ENCODE results near the gene ADGRD1.
"Not testable (repeated sequence)": the region's sequence is repeated elsewhere in the genome, so short reads cannot be mapped to it uniquely, and the experiment has no call there.

The ADGRD1 gene

GRCh38 chr12:130988261-130988660 is 34.6 kb downstream of the ADGRD1 start:
- DNase-seq = no peak

DNA sequence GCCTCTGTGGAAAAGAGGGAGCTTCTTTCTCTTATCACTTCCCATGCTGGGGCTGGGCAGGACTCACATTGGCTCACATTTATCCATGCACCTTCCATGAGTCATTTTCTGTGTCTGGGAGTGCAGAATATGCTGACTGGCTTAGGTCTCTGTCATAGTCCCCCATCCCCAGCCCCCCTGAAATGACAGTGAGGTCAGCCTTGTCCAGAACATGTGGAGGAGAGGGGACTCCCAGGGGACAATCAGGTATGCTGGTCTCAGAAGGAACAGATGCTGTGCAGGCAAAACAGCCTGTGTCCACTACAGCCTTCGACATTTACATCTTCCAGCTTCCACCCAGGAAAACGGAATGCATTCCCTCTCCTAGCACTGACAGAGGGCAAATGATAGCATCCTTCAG is 35.0 kb downstream of the ADGRD1 start:
- DNase-seq = no peak

DNA sequence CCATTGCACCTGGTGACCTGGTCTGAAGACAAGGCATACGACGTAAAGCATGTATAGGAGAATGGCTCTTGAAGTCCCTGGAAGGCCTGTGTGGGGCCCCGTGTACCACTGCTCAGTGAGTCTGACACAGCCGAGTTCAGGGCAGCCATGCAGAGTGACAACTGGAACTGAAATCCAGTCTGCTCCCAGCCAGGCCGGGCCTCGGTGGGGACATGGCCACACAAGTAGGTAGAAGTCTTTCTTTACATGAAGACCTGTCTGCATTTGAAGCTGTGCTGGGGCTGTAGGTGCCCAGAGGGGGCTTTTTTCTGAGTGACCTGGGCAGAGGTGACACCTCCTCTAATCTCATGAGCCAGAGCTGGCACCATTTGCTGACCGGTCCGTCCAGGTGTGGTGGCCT is 35.7 kb downstream of the ADGRD1 start:
- DNase-seq = no peak

DNA sequence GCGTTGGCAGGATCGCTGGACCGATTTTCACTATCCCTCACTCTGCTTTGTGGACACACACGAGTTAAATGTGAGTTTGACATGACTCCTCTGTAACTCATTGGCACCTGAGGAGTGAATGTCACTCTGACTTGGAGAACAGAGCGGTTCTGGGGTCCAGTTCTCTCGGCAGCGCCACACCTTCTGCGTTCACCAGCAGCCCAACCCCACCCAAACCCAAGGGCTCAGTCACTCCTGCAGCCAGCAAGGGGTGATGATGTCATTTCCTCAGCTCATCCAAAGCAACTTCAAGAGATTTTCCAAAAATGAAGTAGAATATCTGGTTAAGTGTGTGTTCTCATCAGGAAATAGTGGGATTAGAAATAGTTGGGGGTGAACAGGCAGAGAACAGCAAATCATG is 36.3 kb downstream of the ADGRD1 start:
- DNase-seq = no peak

GRCh38 chr12:130992448-130992847 is 38.7 kb downstream of the ADGRD1 start:
- no peak for DNase-seq

DNA sequence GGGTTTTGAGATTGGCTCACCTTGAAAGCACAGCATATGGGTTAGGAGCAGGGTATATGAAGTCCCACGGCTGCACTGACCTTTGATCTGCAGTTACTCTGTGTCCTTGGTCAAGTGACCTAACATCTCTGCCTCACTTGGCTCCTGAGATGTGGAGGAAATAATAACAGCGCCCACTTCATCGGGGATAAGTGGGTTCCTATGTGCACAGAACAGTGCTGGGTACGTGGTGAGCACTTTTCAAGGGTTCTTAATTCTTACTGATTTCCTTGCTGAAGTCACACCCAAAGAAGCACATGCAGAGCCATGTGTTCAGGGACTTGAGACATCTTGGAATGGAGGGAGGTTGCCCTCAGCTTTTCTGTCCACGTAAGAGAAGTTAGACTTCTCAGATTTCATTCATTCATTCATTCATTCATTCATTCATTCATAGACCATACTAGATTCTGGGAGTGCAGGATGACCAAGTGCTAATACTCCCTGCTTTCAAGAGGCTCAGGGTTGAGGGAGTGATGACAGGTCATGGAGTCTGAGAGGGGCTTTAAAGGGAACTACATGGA is 39.4 kb downstream of the ADGRD1 start:
- DNase-seq = no peak

- DNase-seq = no peak
Observed at GRCh38 chr12:130993759-130994670, 40.3 kb downstream of the ADGRD1 start.

DNA sequence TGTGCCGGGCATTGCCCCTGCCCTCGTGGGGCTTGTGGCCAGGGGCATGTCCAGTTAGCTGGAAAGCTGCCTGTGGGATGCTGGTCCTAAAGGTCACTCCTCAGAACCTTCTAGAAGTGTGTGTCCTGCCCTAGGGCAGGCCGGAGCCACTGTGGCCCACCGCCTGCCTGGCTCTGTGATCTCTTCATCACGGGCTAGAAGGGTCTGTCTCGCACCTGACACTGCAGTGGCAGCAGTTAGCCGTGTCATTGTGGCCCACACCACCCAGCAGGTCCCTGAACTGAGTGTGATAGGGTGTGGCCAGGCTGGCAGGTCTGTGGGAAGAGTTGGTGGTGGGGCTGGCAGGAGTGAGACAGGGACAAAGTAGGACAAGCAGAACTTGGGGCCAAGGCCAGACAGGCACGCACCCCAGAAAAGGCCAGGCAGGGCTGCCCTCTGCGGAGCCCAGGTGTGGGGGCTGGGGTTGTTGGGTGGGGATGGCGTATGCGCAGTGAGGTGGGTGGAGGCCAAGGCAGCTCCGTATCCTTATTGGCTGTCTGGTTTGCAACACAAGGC is 41.2 kb downstream of the ADGRD1 start:
- no peak for DNase-seq

GRCh38 chr12:130995386-130995969 is 41.8 kb downstream of the ADGRD1 start:
- not testable (repeated sequence) for DNase-seq

DNA sequence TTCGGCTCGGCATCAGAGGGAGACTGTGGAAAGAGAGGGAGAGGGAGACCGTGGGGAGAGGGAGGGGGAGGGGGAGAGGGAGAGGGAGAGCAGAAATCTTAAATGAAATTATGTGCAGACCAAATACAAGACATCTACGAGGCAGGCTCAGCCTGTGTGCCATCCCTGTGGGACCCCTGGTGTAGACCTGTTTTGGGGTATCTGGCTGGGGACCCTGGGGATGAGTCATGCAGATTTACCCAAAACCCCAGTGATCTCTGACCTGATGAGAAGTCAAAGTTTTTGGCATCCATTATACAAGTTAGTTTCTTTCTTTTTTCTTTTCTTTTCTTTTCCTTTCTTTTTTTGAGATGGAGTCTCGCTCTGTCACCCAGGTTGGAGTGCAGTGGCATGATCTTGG is 44.4 kb downstream of the ADGRD1 start:
- DNase-seq = no peak

- DNase-seq = no peak
Observed at GRCh38 chr12:131000000-131000486, 46.3 kb downstream of the ADGRD1 start.

DNA sequence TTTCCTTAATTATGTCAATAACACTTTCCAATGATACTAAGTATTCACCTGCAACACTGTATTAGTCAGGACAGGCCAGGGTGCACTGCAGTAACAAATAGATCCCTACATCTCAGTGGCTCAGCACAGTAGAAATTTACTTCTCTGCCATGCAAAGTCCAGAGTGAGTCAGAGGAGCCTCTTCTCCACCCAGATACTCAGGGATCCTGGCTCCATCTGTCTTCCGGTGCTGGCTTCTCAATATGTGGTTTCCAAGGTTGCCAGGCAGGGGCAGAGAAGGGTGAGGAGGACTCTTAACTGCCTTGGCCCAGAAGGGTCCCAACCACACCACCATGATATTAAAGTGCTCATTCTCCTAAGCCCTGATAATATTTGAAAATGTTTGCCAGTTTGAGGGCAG is 47.8 kb downstream of the ADGRD1 start:
- DNase-seq = no peak

- no peak for DNase-seq
Observed at GRCh38 chr12:131002216-131002631, 48.5 kb downstream of the ADGRD1 start.

DNA sequence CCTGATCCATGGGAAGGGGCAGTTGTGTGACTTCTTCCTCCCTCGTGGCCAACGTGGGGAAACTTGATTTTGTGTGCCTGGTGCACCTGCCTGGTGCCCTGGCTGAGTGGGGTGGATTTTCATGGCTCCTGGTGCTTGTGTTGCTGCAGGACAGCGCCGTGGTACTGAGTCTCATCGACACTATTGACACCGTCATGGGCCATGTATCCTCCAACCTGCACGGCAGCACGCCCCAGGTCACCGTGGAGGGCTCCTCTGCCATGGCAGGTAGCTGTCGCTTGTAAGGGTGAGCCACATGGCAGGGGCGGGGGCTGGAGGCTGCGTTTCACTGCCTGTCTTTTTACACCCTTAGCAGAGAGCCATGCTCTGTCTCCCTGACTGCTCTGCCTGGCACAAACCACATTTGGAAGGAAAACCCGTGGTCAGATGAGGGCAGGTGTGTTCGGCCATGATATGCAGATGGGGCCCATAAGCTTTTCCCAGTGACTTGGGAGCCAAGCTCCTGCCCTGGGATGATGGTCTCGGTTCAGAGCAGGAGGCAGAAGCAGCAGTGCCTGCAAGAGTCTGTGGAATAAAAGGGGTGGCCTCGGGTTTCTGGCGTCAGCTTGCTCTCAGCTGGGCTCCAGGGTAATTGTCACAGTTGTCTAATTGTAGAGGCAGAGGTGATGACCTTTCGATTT is 49.5 kb downstream of the ADGRD1 start:
- no peak for DNase-seq

DNA sequence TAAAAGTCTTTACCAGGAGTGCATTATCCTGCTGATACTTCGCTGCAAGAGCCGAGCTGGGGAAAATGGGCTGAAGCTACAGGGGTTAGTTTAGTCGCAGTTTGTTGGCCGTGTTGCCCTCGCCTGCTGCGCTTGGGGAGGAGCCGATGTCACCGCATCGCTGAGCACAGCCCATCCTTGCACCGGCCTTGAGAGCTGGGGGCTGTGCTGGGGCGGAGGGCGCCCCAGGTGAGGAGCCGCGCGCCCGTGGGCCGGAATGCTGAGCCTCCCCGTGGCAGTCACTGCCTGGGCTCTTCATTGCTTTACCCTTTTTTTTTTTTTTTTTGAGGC is 50.0 kb downstream of the ADGRD1 start:
- no peak for DNase-seq

- no peak for DNase-seq
Observed at GRCh38 chr12:131004166-131004565, 50.5 kb downstream of the ADGRD1 start.

- no peak for DNase-seq
Observed at GRCh38 chr12:131005161-131006035, 51.7 kb downstream of the ADGRD1 start.

DNA sequence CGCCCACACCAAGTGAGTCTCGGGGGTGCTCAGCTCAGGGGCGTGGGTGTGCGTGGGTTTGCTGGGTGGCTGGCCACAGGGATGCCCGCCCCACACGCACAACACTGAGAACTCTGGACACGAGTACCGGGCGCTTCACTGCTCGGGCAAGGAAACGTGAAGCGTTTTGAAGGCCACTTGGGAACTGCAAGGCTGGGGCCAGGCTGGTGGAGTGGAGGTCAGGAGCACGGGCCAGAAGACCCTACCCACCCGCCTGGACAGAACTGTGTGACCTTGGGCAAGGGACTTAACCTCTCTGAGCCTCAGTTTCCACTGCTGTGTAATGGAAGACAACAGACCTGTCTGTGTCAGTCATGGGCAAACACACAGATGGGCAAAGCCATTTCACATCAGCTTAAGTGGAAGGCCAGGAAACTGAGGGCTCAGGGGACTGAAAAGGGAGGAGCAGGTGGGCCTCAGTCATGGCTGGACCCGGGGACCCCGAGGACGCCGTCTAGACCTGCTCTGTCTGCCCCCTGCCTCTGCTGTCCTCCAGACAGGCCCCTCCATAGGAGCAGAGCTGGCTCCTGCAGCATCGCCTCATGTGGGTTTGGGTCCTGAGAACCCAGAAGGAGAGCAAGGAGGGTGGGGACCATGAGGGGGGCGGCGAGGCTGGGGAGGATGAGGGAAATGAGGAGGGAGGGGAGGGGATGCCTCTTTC is 52.5 kb downstream of the ADGRD1 start:
- no peak for DNase-seq

- no peak for DNase-seq
Observed at GRCh38 chr12:131007031-131007739, 53.5 kb downstream of the ADGRD1 start.

DNA sequence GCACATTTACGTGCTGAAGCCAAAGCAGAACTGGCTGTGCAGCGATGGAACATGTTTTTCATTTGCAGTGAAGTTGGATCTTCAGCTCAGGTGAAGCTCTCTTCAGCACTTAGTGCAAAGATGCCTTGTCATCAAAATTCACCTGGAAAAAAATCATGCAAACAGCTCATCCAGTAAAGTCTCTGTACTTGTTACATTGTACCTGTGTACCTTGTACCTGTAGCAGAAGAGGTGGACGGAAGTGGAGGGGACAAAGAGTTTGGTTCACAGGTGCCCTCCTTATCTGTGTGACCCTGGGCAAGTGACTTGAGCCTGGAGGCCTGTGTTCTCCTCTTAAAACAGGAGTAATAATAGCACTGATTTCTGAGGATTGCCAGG is 54.0 kb downstream of the ADGRD1 start:
- no peak for DNase-seq

All from inflammatory macrophage treated with lipopolysaccharide for 4 hours (primary cell).